GM23248 (cell line): ENCODE data around the gene FBXO47. TPM values are rescaled to one million over a fixed set of nuclear protein-coding genes. Genes with fewer than 3 reads are reported as not detected.
"Not testable (repeated sequence)": the region's sequence is repeated elsewhere in the genome, so short reads cannot be mapped to it uniquely, and the experiment has no call there.

Experiments used
- DNase-seq: peaks from one replicate; pipeline ENCODE4 v3.0.0-alpha.2; 2015
- H2AFZ ChIP-seq: fragments of 200-600 bp; sonication (generic); 2 replicates; pipeline ENCODE4 v1.6.1; 2016; ENCODE audit warnings: antibody characterized with exemption
- H3F3A ChIP-seq: fragments of 200-600 bp; sonication (generic); 2 replicates; pipeline ENCODE4 v1.6.1; 2016; ENCODE audit warnings: mild to moderate bottlenecking, antibody characterized with exemption, mixed run types; ENCODE audit not compliant: insufficient read depth
- H3K27ac ChIP-seq: fragments of 200-600 bp; sonication (generic); 2 replicates; pipeline ENCODE4 v1.5.1; 2016; ENCODE audit warnings: mild to moderate bottlenecking
- H3K27me3 ChIP-seq: fragments of 200-600 bp; sonication (generic); replicated peaks from 2 replicates; pipeline ENCODE4 v1.6.1; 2016; ENCODE audit warnings: mild to moderate bottlenecking; ENCODE audit not compliant: insufficient read depth
- H3K36me3 ChIP-seq: fragments of 200-600 bp; sonication (generic); 2 replicates; pipeline ENCODE4 v1.6.1; 2016; ENCODE audit warnings: low read depth, mild to moderate bottlenecking
- H3K4me1 ChIP-seq: fragments of 200-600 bp; sonication (generic); 2 replicates; pipeline ENCODE4 v1.6.1; 2016; ENCODE audit warnings: mild to moderate bottlenecking; ENCODE audit not compliant: insufficient read depth
- H3K4me2 ChIP-seq: fragments of 200-600 bp; sonication (generic); one replicate; pipeline ENCODE4 v1.6.1; 2016; ENCODE audit warnings: mild to moderate bottlenecking; ENCODE audit not compliant: unreplicated experiment
- H3K4me3 ChIP-seq: fragments of 200-600 bp; sonication (generic); 2 replicates; pipeline ENCODE4 v1.5.1; 2016; ENCODE audit warnings: mild to moderate bottlenecking
- H3K79me2 ChIP-seq: fragments of 200-600 bp; sonication (generic); 2 replicates; pipeline ENCODE4 v1.6.1; 2016; ENCODE audit warnings: mild to moderate bottlenecking; ENCODE audit not compliant: insufficient read depth
- H3K9ac ChIP-seq: fragments of 200-600 bp; sonication (generic); 2 replicates; pipeline ENCODE4 v1.6.1; 2016; ENCODE audit warnings: mild to moderate bottlenecking
- H3K9me2 ChIP-seq: fragments of 200-600 bp; sonication (generic); 2 replicates; pipeline ENCODE4 v1.6.1; 2016; ENCODE audit warnings: mixed run types, mild to moderate bottlenecking, moderate library complexity; ENCODE audit not compliant: insufficient read depth
- H3K9me3 ChIP-seq: fragments of 200-600 bp; sonication (generic); one replicate; pipeline ENCODE4 v1.6.1; 2017; ENCODE audit warnings: low read depth
- H4K20me1 ChIP-seq: fragments of 200-600 bp; sonication (generic); 2 replicates; pipeline ENCODE4 v1.6.0; 2016; ENCODE audit not compliant: insufficient read depth
- EZH2 ChIP-seq: fragments of 200-600 bp; sonication (generic); IDR thresholded peaks from 2 replicates; pipeline ENCODE4 v1.6.1; 2018; ENCODE audit warnings: antibody characterized with exemption, mild to moderate bottlenecking; ENCODE audit not compliant: insufficient read depth, poor library complexity, severe bottlenecking
- EZH2phosphoT487 ChIP-seq: fragments of 200-600 bp; sonication (generic); IDR thresholded peaks from 2 replicates; pipeline ENCODE4 v1.6.1; 2018; ENCODE audit warnings: antibody characterized with exemption, moderate library complexity, mild to moderate bottlenecking, low read depth; ENCODE audit not compliant: insufficient read depth
- WGBS, 2 experiments: methylation state at CpG; one replicate each; pipeline ENCODE4 v1.1.6; 2015 to 2017; ENCODE audit warnings: low lambda C conversion rate in 2 of 2, low coverage in 1 of 2; ENCODE audit errors: missing lambda C conversion rate in 2 of 2; 5-methylcytosine and 5-hydroxymethylcytosine counted together
- in situ Hi-C: fragments of 300-500 bp; cut with MboI; formaldehyde crosslinking; loops from 2 replicates; pipeline ENCODE4 v1.15.0; 2020
- polyA plus RNA-seq: library from polyadenylated mRNA; unstranded; fragments of >200 nt; fragmentation: Nextera tagmentation; extraction: Ambion mirVana; gene quantifications from 2 replicates; pipeline ENCODE4 v1.2.1, GENCODE V29; 2016
- total RNA-seq: library from RNA; depleted of rRNA; stranded (reverse); fragments of >200 nt; shearing (Covaris generic); gene quantifications from 2 replicates; pipeline ENCODE4 v1.2.3, GENCODE V29; 2014

The FBXO47 gene
- total and polyA plus RNA-seq, 2 experiments from 2014 or later = under 0.01 TPM; not detected in 1

GRCh38 chr17:38943607-38944006 lies 23.6 kb downstream of the FBXO47 start:
- no peaks in the 10 kb centered on the region for H3K27me3 ChIP-seq
- no peak overlapping the region for H3K27ac ChIP-seq
- no peaks in the 10 kb centered on the region for H3K9me2 ChIP-seq
- no peak overlapping the region for H3K4me3 ChIP-seq
- WGBS, 2 experiments = 77% methylated on average over 8 of the region's 8 CpGs
- H3F3A ChIP-seq = no peaks in the 10 kb centered on the region
- no peak for TF ChIP-seq EZH2phosphoT487
- no peak for TF ChIP-seq EZH2
- H3K79me2 ChIP-seq = no peaks in the 10 kb centered on the region
- H3K4me1 ChIP-seq = no peaks in the 10 kb centered on the region
- no peaks in the 10 kb centered on the region for H3K9me3 ChIP-seq
- in situ Hi-C loops = no loop called here
- H3K36me3 ChIP-seq = no peaks in the 10 kb centered on the region
- no peak for DNase-seq
- no peak overlapping the region for H3K9ac ChIP-seq
- no peak overlapping the region for H2AFZ ChIP-seq
- no peaks in the 10 kb centered on the region for H4K20me1 ChIP-seq
- no peak overlapping the region for H3K4me2 ChIP-seq

DNA sequence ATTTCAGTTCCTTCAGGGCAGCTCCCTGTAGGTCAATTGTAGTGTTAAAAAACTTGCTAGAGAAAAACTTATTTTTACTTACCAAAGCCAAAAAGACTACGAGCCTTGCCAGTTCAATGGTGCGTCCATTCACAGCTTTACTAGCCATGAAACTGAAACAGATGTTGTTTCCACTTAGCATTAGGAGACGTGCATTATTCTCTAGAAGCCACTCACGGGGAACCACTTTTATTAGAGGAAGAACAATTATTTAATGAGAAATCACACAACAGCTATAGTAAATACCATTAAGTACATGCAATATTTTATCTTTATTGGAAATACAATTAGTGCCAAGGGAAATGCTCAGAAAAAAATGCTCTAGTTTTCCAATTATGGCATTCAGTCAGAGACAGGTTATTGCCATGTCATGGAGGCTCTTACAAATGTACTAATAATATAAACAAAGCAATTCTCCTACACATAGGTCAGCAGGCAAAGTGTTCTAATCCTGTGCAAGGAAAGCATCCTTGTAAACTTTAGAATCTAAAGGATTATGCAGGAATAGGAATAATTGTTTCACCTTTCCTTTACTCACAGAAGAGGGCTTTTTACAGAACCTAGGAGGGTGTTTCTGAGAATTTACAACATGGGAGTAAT lies 24.4 kb downstream of the FBXO47 start:
- DNase-seq = no peak
- Histone ChIP-seq H3F3A (no peaks in the 10 kb centered on the region), H3K4me1 (no peaks in the 10 kb centered on the region), H3K4me2 (no peak overlapping the region), H3K4me3 (no peak overlapping the region), H3K9me3 (no peaks in the 10 kb centered on the region), H2AFZ (peak overlapping the region; percentile 25; the same call in 1 of the 2 replicates), H3K27me3 (no peaks in the 10 kb centered on the region), H3K79me2 (no peaks in the 10 kb centered on the region), H4K20me1 (no peaks in the 10 kb centered on the region), H3K36me3 (no peaks in the 10 kb centered on the region), H3K9me2 (no peaks in the 10 kb centered on the region), H3K9ac (no peak overlapping the region), H3K27ac (no peak overlapping the region)
- in situ Hi-C loops = no loop called here
- WGBS, 2 experiments = 8 to 12% methylated on average over 4 of the region's 4 CpGs
- TF ChIP-seq EZH2 (no peak), EZH2phosphoT487 (no peak)

DNA sequence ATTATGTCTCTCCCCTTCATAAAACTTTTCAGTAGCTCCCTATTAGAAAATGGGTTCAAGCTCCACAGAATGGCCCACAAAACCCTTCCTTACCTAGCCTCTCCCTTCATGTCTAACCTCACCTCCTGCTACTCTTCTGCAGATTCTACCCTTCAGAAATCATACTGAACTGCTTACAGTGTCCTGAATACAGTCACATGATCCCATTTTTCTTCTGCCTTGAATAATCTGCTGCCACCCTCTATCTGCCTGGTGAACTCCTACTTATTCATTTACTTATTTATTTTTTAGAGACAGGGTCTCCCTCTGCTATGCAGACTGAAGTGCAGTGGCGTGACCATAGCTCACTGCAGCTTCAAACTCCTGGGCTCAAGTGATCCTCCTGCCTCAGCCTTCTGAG lies 26.8 kb downstream of the FBXO47 start:
- Histone ChIP-seq H3K79me2 (no peaks in the 10 kb centered on the region), H4K20me1 (no peaks in the 10 kb centered on the region), H3K4me2 (no peak overlapping the region), H3K4me1 (no peaks in the 10 kb centered on the region), H3F3A (no peaks in the 10 kb centered on the region), H2AFZ (no peak overlapping the region), H3K9ac (no peak overlapping the region), H3K27me3 (peaks cover 8% of the 10 kb centered on the region; the same call in 1 of the 2 replicates), H3K4me3 (no peak overlapping the region), H3K27ac (no peak overlapping the region), H3K9me2 (no peaks in the 10 kb centered on the region), H3K9me3 (no peaks in the 10 kb centered on the region), H3K36me3 (no peaks in the 10 kb centered on the region)
- TF ChIP-seq EZH2 = no peak
- TF ChIP-seq EZH2phosphoT487 = no peak
- 100% methylated on average over 1 of the region's 1 CpG for WGBS, 2 experiments
- DNase-seq = no peak
- in situ Hi-C loops = no loop called here

GRCh38 chr17:38939987-38940386 lies 27.2 kb downstream of the FBXO47 start:
- Histone ChIP-seq H3K9ac (no peak overlapping the region), H2AFZ (no peak overlapping the region), H3F3A (no peaks in the 10 kb centered on the region), H3K4me3 (no peak overlapping the region), H3K79me2 (no peaks in the 10 kb centered on the region), H4K20me1 (no peaks in the 10 kb centered on the region), H3K36me3 (no peaks in the 10 kb centered on the region), H3K4me2 (no peak overlapping the region), H3K27me3 (peaks cover 10% of the 10 kb centered on the region; the same call in 1 of the 2 replicates), H3K9me2 (no peaks in the 10 kb centered on the region), H3K9me3 (no peaks in the 10 kb centered on the region), H3K27ac (no peak overlapping the region), H3K4me1 (no peaks in the 10 kb centered on the region)
- no peak for DNase-seq
- no peak for TF ChIP-seq EZH2phosphoT487
- TF ChIP-seq EZH2 = no peak
- in situ Hi-C loops = no loop called here

- H3K27me3 ChIP-seq, H4K20me1 ChIP-seq, H3K4me2 ChIP-seq, H3K36me3 ChIP-seq, H3F3A ChIP-seq, H3K9ac ChIP-seq, H3K79me2 ChIP-seq, in situ Hi-C loops, H3K27ac ChIP-seq, H3K4me1 ChIP-seq, H3K4me3 ChIP-seq, DNase-seq, H2AFZ ChIP-seq, H3K9me2 ChIP-seq, H3K9me3 ChIP-seq: not testable (repeated sequence)
- 75 to 83% methylated on average over 6 to 9 of the region's 9 CpGs for WGBS, 2 experiments
These were observed 33.2 kb downstream of the FBXO47 start for GRCh38 chr17:38933962-38934361.

- H3K27ac ChIP-seq, H3K4me3 ChIP-seq, H2AFZ ChIP-seq, H4K20me1 ChIP-seq, H3K9ac ChIP-seq, H3K4me1 ChIP-seq, H3K27me3 ChIP-seq, H3K36me3 ChIP-seq, H3K79me2 ChIP-seq, H3K4me2 ChIP-seq, in situ Hi-C loops, DNase-seq, H3K9me3 ChIP-seq, H3K9me2 ChIP-seq: not testable (repeated sequence)
- peaks cover 11% of the 10 kb centered on the region for H3F3A ChIP-seq
- whole genome bisulfite sequencing, 2 experiments = 83% methylated on average over 31 of the region's 36 CpGs; no CpG with 5 or more reads in 1 of the 2 experiments
These were observed 36.4 kb downstream of the FBXO47 start for GRCh38 chr17:38930782-38931181.
